ENCODE results near the gene SYT6.

GRCh38 chr1:114130846-114131525 lies 22.7 kb downstream of the SYT6 start:
- TF ChIP-seq CTCF (IDR thresholded peaks at IDR 0.05) (no peak), POLR2AphosphoS5 (IDR thresholded peaks at IDR 0.05; ENCODE audit: low read depth, low read length) (no peak), SIN3A (IDR thresholded peaks at IDR 0.05; ENCODE audit: borderline replicate concordance, insufficient read depth, low read depth, low read length) (no peak)

Measured in Panc1 (cell line).